HuH-7.5 (cell line): ENCODE measurements around the gene MARCHF10.
"Not testable (repeated sequence)": the region's sequence is repeated elsewhere in the genome, so short reads cannot be mapped to it uniquely, and the experiment has no call there.

Experiments
- DNase-seq: peaks from one replicate; pipeline ENCODE4 v3.0.0; 2011; ENCODE audit warnings: low spot score

The MARCHF10 gene

GRCh38 chr17:62696726-62697490, 111.2 kb downstream of the MARCHF10 start:
- no peak for DNase-seq

GRCh38 chr17:62696256-62696655, 111.9 kb downstream of the MARCHF10 start:
- no peak for DNase-seq

- not testable (repeated sequence) for DNase-seq
These were observed 112.9 kb downstream of the MARCHF10 start for GRCh38 chr17:62695093-62695738.

GRCh38 chr17:62693616-62694409, 114.3 kb downstream of the MARCHF10 start:
- no peak for DNase-seq

GRCh38 chr17:62692721-62693431, 115.2 kb downstream of the MARCHF10 start:
- peak; percentile 61 for DNase-seq

- no peak for DNase-seq
These were observed 115.9 kb downstream of the MARCHF10 start for GRCh38 chr17:62692159-62692651.

- DNase-seq, result not testable (repeated sequence)
These were observed 116.6 kb downstream of the MARCHF10 start for GRCh38 chr17:62691589-62691915.

- no peak for DNase-seq
These were observed 117.8 kb downstream of the MARCHF10 start for GRCh38 chr17:62690168-62690897.

GRCh38 chr17:62689441-62690167, 118.5 kb downstream of the MARCHF10 start:
- DNase-seq, result no peak

- no peak for DNase-seq
These were observed 119.5 kb downstream of the MARCHF10 start for GRCh38 chr17:62688398-62689160.

- no peak for DNase-seq
These were observed 120.1 kb downstream of the MARCHF10 start for GRCh38 chr17:62687997-62688396.

GRCh38 chr17:62684179-62684578, 123.9 kb downstream of the MARCHF10 start:
- no peak for DNase-seq

GRCh38 chr17:62681939-62682381, 126.2 kb downstream of the MARCHF10 start:
- no peak for DNase-seq

GRCh38 chr17:62681061-62681938, 126.8 kb downstream of the MARCHF10 start:
- DNase-seq, result no peak

GRCh38 chr17:62680541-62681052, 127.5 kb downstream of the MARCHF10 start:
- DNase-seq, result no peak

- DNase-seq, result no peak
These were observed 128.2 kb downstream of the MARCHF10 start for GRCh38 chr17:62679866-62680377.

GRCh38 chr17:62678214-62678919, 129.7 kb downstream of the MARCHF10 start:
- no peak for DNase-seq
